NCI-H748 (cell line): ENCODE data around the gene NKD1.
A peak's percentile ranks its signal among the peaks of the same experiment; 100 is the strongest.
"Not testable (repeated sequence)": the region's sequence is repeated elsewhere in the genome, so short reads cannot be mapped to it uniquely, and the experiment has no call there.

Experiments used
- DNase-seq: peaks from one replicate; lab custom pipeline; 2025; ENCODE audit not compliant: unreplicated experiment; lab: John Stamatoyannopoulos, UW

The NKD1 gene

GRCh38 chr16:50576403-50577113 lies 28.4 kb downstream of the NKD1 start:
- DNase-seq, result no peak

- DNase-seq, result no peak
Measured at GRCh38 chr16:50578137-50578536, 29.9 kb downstream of the NKD1 start.

- DNase-seq, result not testable (repeated sequence)
Measured at GRCh38 chr16:50579373-50579772, 31.2 kb downstream of the NKD1 start.

- no peak for DNase-seq
Measured at GRCh38 chr16:50580180-50580798, 32.1 kb downstream of the NKD1 start.

GRCh38 chr16:50581845-50582244 lies 33.6 kb downstream of the NKD1 start:
- DNase-seq, result no peak

DNA sequence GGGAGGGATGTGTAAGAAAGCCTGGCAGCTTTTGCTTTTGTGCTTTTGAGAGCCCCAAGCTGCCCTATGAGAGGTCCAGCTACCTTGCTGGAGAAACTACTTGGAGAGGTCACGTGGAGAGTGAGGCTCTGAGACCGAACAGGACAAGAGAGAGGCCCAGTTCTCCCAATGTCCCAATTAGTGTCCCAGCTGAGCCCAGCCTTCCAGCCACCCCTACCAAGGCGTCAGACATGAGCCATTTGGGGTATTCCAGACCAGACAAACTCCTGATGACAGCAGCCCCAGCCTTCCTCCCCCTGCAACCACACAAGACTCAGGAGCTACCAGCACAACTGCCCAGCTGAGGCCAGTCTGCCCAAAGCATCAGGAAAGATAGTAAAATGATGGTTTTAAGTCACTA lies 35.0 kb downstream of the NKD1 start:
- DNase-seq, result no peak

- DNase-seq, result no peak
Measured at GRCh38 chr16:50584033-50584722, 36.0 kb downstream of the NKD1 start.

DNA sequence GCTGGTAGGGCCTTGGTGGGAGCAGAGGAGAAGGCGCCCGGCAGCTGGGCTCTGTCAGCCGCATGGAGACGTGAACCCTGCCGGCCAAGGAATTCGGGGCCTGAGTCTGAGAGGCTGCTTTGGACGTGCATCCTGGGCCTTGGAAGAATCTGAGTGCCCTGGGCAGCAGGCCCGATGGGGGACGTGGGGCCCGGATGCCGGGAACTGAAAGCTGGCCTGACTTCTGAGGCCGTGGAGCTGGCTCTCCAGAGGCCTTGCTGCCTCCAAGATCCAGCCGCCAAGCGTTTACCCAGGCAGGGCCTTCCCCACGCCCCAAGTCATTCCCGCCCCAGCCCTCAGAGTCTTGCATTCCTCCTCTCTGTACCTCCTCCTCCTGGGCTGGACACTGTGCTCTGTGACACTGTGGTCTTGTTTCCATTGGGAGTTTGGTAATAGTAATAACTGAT lies 37.2 kb downstream of the NKD1 start:
- no peak for DNase-seq

GRCh38 chr16:50587543-50587942 lies 39.3 kb downstream of the NKD1 start:
- no peak for DNase-seq

DNA sequence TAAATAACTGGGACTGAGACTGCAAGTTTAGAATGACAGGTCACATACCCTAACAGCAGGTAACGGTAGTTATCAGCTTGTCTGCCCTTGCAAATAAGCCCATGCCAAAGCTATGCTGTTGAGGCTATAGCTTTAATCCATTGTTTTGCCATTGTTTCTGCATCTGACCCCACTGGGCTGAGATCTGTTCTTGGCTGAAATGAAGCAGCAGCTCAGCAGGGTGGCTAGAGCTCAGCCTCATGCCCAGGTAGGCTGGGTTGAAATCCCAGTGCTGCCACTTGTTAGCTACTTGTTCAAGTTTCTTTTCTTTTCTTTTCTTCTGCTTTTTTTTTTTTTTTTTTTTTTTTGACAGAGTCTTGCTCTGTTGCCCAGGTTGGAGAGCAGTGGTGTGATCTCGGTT lies 40.1 kb downstream of the NKD1 start:
- no peak for DNase-seq

DNA sequence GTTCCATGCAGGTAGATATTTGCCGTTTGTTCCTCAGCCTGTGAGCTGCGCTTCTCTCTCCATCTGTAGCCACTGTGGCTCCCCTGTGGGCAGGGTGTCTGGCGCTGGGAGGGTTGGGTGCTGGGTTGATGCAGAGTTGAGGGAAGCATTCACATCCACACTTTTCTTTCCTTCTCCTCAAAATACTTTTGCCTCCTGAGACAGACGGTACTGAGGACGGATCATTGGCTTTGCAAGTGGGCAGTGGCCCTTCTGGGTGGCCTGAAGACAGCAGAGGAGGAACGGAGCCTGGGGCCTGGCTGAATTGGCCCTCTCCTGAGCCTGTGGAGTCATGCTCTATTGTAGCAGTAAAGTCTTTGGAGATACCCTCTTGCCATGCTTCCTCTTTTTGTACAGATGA lies 43.0 kb downstream of the NKD1 start:
- no peak for DNase-seq

GRCh38 chr16:50591800-50592771 lies 43.9 kb downstream of the NKD1 start:
- DNase-seq, result peak; percentile 83

GRCh38 chr16:50592996-50593395 lies 44.8 kb downstream of the NKD1 start:
- no peak for DNase-seq

GRCh38 chr16:50593410-50594150 lies 45.4 kb downstream of the NKD1 start:
- DNase-seq, result no peak

- DNase-seq, result no peak
Measured at GRCh38 chr16:50594308-50595260, 46.4 kb downstream of the NKD1 start.

- no peak for DNase-seq
Measured at GRCh38 chr16:50595859-50596258, 47.7 kb downstream of the NKD1 start.

DNA sequence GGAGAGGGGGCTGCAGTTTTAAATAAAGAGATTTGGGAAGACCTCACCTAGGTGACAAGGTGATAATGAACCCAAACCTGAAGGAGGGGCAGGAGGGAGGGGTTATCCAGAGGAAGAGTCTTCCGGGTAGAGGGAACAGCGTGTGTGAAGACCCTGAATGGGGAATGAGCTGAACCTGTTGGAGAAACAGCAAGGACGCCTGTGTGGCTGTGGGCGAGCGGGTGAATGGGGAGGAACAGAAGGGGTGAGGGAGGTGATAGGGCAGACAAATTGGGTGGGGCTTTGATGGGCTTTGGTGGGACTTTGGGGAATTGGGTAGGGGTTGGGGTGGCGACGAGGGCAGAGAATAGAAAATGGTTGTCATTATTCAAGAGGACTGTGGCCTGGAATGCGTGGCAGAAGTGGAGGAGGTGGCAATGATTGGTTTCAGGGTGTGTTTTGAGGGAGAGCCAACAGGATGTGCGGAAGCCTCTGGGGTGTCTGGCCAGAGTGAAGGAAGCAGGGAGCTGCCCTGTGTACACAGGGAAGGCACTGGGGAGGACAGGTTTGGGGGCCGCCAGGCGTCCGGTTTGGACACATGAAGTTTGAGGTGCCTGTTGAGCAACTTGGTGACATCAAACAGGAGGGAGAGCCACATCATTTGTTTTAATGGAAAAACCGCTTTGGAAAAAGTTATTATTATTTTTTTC lies 48.7 kb downstream of the NKD1 start:
- DNase-seq, result no peak

GRCh38 chr16:50597563-50598255 lies 49.5 kb downstream of the NKD1 start:
- no peak for DNase-seq
